ENCODE data around the gene RPRML. TPM values are rescaled to one million over a fixed set of nuclear protein-coding genes. Genes with fewer than 3 reads are reported as not detected.

The RPRML gene
- total RNA-seq, 2 donors from 2014 or later = 1.3 TPM; not detected in 1

DNA sequence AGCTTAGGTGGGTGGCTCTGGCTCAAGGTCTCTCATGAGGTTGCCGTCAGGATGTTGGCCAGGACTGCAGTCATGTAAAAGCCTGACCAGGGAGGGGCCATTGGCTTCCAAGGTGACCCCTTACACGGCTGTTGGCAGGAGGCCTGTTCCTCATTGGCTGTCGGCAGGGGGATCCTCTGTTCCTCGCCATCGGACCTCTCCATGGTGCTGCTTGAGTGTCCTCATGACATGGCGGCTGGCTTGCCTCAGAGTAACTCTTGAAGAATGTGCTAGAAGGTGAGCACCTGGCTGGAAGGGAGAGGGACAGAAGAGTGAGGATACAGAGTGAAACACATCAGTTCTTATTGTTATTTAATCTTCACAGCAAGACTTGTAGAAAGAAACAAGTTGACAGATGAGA, 4.7 kb upstream of the RPRML start:
- no peak for ATAC-seq
- WGBS, 2 donors = 76 to 77% methylated on average over 6 of the region's 6 CpGs
- peak overlapping the region in 1 of 4 donors; percentile 40 for H3K27ac ChIP-seq

GRCh38 chr17:46982577-46982976, 3.5 kb upstream of the RPRML start:
- TF ChIP-seq CTCF (IDR thresholded peaks at IDR 0.05) (no peak), POLR2A (IDR thresholded peaks at IDR 0.05) (no peak)
- H3K4me3 ChIP-seq = no peak overlapping the region
- H3K27me3 ChIP-seq = peaks cover 3 to 10% of the 10 kb centered on the region in 2 donors
- no peaks in the 10 kb centered on the region for H3K36me3 ChIP-seq (replicated peaks in 1 of 2; ENCODE audit: insufficient read depth in 1 of 2, low read depth in 2 of 2)
- no peak overlapping the region for H3K27ac ChIP-seq
- 88 to 96% methylated on average over 6 of the region's 6 CpGs for WGBS, 2 donors
- ATAC-seq (no peak), DNase-seq (no peak)
- H3K4me1 ChIP-seq = peaks cover 33% of the 10 kb centered on the region
- intact Hi-C loops (cut with DNase I) = no loop called here
- H3K9me3 ChIP-seq = no peaks in the 10 kb centered on the region

More for the DNA sequence above, 4.7 kb upstream of the RPRML start:
- DNase-seq = no peak
- H3K4me3 ChIP-seq = no peak overlapping the region
- no peaks in the 10 kb centered on the region for H3K9me3 ChIP-seq
- no peaks in the 10 kb centered on the region for H3K36me3 ChIP-seq (replicated peaks in 1 of 2; ENCODE audit: insufficient read depth in 1 of 2, low read depth in 2 of 2)
- intact Hi-C loops (cut with DNase I) = no loop called here
- TF ChIP-seq CTCF (IDR thresholded peaks at IDR 0.05) (no peak), POLR2A (IDR thresholded peaks at IDR 0.05) (no peak)
- peaks cover 25% of the 10 kb centered on the region for H3K4me1 ChIP-seq
- peaks cover 2 to 3% of the 10 kb centered on the region in 2 donors for H3K27me3 ChIP-seq

- Histone ChIP-seq H3K27ac (no peak overlapping the region), H3K27me3 (peaks cover 3 to 10% of the 10 kb centered on the region in 2 donors), H3K36me3 (replicated peaks in 1 of 2; ENCODE audit: insufficient read depth in 1 of 2, low read depth in 2 of 2) (no peaks in the 10 kb centered on the region), H3K4me3 (peak overlapping the region in 1 of 2 donors; percentile 7), H3K9me3 (no peaks in the 10 kb centered on the region), H3K4me1 (peaks cover 16% of the 10 kb centered on the region)
- peak; percentile 42 for ATAC-seq
- DNase-seq = peak in 1 of 4 donors; percentile 20
- 1 to 2% methylated on average over 12 to 60 of the region's 83 CpGs for WGBS, 2 donors
- intact Hi-C loops (cut with DNase I) = no loop called here
- no peak for TF ChIP-seq CTCF (IDR thresholded peaks at IDR 0.05)
- TF ChIP-seq POLR2A (IDR thresholded peaks at IDR 0.05) = no peak
Observed at GRCh38 chr17:46978489-46979146, 435 bp downstream of the RPRML start.

DNA sequence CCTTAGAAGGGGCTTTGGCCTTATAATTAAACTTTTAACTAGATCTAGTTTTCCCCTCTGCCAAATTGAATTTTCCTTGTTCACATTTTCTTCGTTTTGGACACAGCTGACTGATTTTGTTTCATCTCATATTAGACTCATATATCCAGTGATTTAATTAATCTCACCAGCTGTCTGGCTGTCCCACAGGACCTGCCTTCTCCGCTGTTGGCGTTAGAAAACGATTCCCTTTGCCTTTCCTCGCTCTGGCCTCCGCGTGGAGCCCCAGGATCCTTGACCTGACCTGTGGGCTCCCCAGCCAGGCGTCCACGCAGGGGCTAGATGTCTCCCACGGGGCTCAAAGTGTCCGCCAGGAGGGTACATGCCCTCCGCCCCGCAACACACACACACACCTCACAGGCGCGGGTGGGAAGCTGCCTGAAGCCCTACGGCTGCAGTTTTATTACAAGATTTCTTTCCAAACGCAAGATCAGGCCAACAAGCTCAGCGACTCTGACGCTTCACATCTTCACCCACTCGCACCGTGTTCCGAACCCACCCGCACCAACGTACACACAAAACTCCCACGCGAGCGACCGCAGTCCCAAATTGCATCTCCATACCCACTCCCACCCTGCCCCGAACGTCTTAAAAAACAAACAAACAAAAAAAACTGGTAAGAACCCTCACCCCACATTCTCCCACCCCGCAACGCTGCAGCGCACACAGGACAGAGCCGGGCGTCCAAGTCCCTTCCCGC, 1.1 kb downstream of the RPRML start:
- TF ChIP-seq CTCF (IDR thresholded peaks at IDR 0.05) (no peak), POLR2A (IDR thresholded peaks at IDR 0.05) (no peak)
- Histone ChIP-seq H3K27me3 (peaks cover 3 to 10% of the 10 kb centered on the region in 2 donors), H3K36me3 (replicated peaks in 1 of 2; ENCODE audit: insufficient read depth in 1 of 2, low read depth in 2 of 2) (no peaks in the 10 kb centered on the region), H3K27ac (no peak overlapping the region), H3K4me3 (no peak overlapping the region), H3K9me3 (no peaks in the 10 kb centered on the region), H3K4me1 (peaks cover 16% of the 10 kb centered on the region)
- ATAC-seq (no peak), DNase-seq (no peak)
- WGBS, 2 donors = 23 to 26% methylated on average over 31 to 36 of the region's 36 CpGs
- intact Hi-C loops (cut with DNase I) = no loop called here
